Measurements from ENCODE around the gene ENC1. TPM values are rescaled to one million over a fixed set of nuclear protein-coding genes. Genes with fewer than 3 reads are reported as not detected.

Gene ENC1
- total RNA-seq, 1 donor from 2014 or later: 7.1 TPM

DNA sequence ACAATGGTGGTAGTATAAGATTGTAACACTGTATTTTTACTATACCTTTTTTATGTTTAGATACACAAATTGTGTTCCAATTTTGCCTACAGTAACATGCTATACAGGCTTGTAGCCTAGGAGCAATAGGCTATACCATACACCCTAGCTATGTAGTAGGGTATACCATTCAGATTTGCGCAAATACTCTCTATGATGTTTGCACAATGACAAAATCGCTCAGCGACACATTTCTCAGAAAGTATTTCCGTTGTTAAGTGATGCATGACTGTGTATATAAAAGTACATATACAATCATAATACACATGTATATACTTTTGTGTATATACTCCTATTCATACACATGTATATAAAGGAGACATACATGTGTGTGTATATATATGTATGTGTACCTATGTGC is 34.8 kb downstream of the ENC1 start:
- no peak for DNase-seq (ENCODE audit: extremely low spot score in 2 of 2)
- H3K4me3 ChIP-seq: no peak overlapping the region
- H3K27me3 ChIP-seq: no peaks in the 10 kb centered on the region
- H3K36me3 ChIP-seq: no peaks in the 10 kb centered on the region
- H3K27ac ChIP-seq: no peak overlapping the region
- intact Hi-C loops (cut with DNase I): no loop called here
- TF ChIP-seq POLR2A (IDR thresholded peaks at IDR 0.05): no peak
- TF ChIP-seq, protein P1, sequence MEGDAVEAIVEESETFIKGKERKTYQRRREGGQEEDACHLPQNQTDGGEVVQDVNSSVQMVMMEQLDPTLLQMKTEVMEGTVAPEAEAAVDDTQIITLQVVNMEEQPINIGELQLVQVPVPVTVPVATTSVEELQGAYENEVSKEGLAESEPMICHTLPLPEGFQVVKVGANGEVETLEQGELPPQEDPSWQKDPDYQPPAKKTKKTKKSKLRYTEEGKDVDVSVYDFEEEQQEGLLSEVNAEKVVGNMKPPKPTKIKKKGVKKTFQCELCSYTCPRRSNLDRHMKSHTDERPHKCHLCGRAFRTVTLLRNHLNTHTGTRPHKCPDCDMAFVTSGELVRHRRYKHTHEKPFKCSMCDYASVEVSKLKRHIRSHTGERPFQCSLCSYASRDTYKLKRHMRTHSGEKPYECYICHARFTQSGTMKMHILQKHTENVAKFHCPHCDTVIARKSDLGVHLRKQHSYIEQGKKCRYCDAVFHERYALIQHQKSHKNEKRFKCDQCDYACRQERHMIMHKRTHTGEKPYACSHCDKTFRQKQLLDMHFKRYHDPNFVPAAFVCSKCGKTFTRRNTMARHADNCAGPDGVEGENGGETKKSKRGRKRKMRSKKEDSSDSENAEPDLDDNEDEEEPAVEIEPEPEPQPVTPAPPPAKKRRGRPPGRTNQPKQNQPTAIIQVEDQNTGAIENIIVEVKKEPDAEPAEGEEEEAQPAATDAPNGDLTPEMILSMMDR (IDR thresholded peaks at IDR 0.05): no peak
- TF ChIP-seq POLR2AphosphoS5 (IDR thresholded peaks at IDR 0.05; ENCODE audit: insufficient read depth in 1 of 2, low read depth in 1 of 2): no peak
- no peaks in the 10 kb centered on the region for H3K4me1 ChIP-seq
- H3K9me3 ChIP-seq: no peaks in the 10 kb centered on the region

DNA sequence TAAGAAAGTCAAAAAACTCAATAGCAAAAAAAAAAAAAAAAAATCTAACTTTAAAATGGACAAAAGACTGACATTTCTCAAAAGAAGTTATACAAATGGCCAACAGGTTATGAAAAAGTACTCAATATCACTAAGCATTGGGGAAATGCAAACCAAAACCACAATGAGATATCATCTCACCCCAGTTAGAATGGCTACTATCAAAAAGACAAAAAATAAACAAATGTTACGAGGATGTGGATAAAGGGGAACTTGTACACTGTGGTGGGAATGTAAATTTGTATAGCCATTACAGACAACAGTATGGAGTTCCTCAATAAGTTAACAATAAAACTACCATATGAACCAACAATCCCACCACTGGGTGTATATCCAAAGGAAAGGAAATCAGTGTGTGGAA is 37.2 kb downstream of the ENC1 start:
- no peak overlapping the region for H3K4me3 ChIP-seq
- H3K27me3 ChIP-seq: no peaks in the 10 kb centered on the region
- intact Hi-C loops (cut with DNase I): no loop called here
- H3K9me3 ChIP-seq: no peaks in the 10 kb centered on the region
- no peak overlapping the region for H3K27ac ChIP-seq
- H3K4me1 ChIP-seq: no peaks in the 10 kb centered on the region
- DNase-seq (ENCODE audit: extremely low spot score in 2 of 2): no peak
- no peaks in the 10 kb centered on the region for H3K36me3 ChIP-seq
- no peak for TF ChIP-seq POLR2AphosphoS5 (IDR thresholded peaks at IDR 0.05; ENCODE audit: insufficient read depth in 1 of 2, low read depth in 1 of 2)
- TF ChIP-seq POLR2A (IDR thresholded peaks at IDR 0.05): no peak
- TF ChIP-seq, protein P1 (IDR thresholded peaks at IDR 0.05): no peak

DNA sequence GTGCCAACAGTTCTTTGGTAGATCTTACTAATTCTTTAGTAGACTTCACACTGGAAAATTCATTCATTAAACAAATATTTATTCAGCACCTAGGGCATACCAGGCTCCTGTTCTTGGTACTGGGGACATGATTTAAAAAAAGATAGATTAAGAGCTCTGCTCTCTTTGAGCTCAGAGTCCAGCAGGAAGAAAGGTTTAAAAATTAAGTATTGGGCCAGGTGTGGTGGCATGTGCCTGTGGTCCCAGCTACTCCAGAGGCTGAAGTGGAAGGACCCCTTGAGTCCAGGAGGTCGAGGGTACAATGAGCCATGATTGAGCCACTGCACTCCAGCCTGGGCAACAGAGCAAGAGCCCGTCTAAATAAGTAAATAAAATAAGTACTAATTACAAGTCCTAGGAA is 41.4 kb downstream of the ENC1 start:
- no peak for TF ChIP-seq POLR2A (IDR thresholded peaks at IDR 0.05)
- Histone ChIP-seq H3K36me3 (no peaks in the 10 kb centered on the region), H3K9me3 (no peaks in the 10 kb centered on the region)

DNA sequence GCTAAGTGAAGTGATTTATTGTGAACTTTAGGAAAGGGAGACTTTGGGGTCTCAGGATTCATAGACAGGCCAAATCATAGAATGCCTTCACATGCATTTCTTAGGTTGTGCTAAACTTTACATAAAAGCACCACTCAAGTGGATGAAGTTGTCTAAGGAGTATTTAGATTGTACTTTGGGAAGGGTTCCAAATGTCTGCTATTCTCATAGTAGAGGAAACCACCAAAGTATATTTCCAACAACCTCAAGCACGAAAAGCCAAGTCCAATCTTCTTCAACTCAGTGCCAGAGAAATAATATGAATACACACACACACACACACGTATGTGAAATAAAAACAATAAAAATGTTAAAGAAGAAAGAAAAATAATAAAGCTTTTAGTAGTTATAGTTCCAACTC is 41.8 kb downstream of the ENC1 start:
- TF ChIP-seq, protein P1 (IDR thresholded peaks at IDR 0.05): no peak
- no peak for TF ChIP-seq POLR2A (IDR thresholded peaks at IDR 0.05)
- TF ChIP-seq POLR2AphosphoS5 (IDR thresholded peaks at IDR 0.05; ENCODE audit: insufficient read depth in 1 of 2, low read depth in 1 of 2): no peak
- H3K4me1 ChIP-seq: no peaks in the 10 kb centered on the region
- no peaks in the 10 kb centered on the region for H3K27me3 ChIP-seq
- no peak for DNase-seq (ENCODE audit: extremely low spot score in 2 of 2)
- H3K4me3 ChIP-seq: no peak overlapping the region
- H3K9me3 ChIP-seq: no peaks in the 10 kb centered on the region
- intact Hi-C loops (cut with DNase I): no loop called here
- H3K27ac ChIP-seq: no peak overlapping the region
- no peaks in the 10 kb centered on the region for H3K36me3 ChIP-seq

More for the DNA sequence above, 41.4 kb downstream of the ENC1 start:
- no peak for DNase-seq (ENCODE audit: extremely low spot score in 2 of 2)
- Histone ChIP-seq H3K27ac (no peak overlapping the region), H3K27me3 (no peaks in the 10 kb centered on the region), H3K4me3 (no peak overlapping the region), H3K4me1 (no peaks in the 10 kb centered on the region)
- intact Hi-C loops (cut with DNase I): no loop called here

DNA sequence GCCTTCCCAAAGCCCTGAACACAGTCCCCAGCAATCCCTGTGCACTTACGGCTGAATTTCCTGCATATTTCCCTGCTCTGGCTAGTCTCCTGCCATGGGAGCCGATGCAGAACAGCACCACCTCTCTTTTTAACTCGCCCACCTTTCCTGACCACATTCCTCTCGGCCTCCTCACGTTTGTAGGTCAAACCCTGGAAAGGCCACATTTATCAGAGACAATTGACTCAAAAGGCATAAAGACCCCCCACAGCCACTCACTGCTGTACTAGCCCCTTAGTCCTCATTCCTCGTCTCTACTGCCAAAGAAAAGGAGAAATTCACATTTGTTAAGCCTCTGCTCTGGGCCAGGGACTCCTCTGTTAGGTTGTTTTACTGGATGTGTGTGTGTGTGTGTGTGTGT is 43.6 kb downstream of the ENC1 start:
- Histone ChIP-seq H3K36me3 (no peaks in the 10 kb centered on the region), H3K27me3 (no peaks in the 10 kb centered on the region), H3K27ac (no peak overlapping the region), H3K4me1 (no peaks in the 10 kb centered on the region), H3K9me3 (no peaks in the 10 kb centered on the region), H3K4me3 (no peak overlapping the region)
- no peak for DNase-seq (ENCODE audit: extremely low spot score in 2 of 2)
- intact Hi-C loops (cut with DNase I): no loop called here
- TF ChIP-seq POLR2A (IDR thresholded peaks at IDR 0.05) (no peak), POLR2AphosphoS5 (IDR thresholded peaks at IDR 0.05; ENCODE audit: insufficient read depth in 1 of 2, low read depth in 1 of 2) (no peak)
- TF ChIP-seq, protein P1 (IDR thresholded peaks at IDR 0.05): no peak
